ENCODE data around the gene KDM4C. TPM values are rescaled to one million over a fixed set of nuclear protein-coding genes. Genes with fewer than 3 reads are reported as not detected.

The KDM4C gene
- total RNA-seq, 1 donor from 2014 or later, result 16.5 TPM

DNA sequence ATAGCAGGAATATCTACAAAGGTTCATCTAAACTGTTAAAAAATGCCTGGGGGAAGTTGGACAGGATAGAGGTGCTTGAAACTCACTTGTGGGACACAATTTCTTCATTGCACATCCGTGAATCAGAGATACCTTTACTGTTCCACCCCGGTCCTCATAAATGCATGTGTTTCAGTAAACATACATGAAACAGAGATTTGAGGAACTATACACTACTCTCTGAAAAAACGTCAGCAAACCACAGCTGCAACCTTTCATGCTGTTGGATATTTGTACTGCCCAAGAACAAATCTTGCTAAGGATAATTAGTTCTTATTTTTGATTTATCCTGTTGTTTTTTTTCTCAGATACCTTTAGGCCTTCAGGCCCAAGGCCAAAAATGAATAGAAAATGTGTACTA is 337.3 kb downstream of the KDM4C start:
- no peak overlapping the region for H3K4me3 ChIP-seq (ENCODE audit: low read depth, low read length)

DNA sequence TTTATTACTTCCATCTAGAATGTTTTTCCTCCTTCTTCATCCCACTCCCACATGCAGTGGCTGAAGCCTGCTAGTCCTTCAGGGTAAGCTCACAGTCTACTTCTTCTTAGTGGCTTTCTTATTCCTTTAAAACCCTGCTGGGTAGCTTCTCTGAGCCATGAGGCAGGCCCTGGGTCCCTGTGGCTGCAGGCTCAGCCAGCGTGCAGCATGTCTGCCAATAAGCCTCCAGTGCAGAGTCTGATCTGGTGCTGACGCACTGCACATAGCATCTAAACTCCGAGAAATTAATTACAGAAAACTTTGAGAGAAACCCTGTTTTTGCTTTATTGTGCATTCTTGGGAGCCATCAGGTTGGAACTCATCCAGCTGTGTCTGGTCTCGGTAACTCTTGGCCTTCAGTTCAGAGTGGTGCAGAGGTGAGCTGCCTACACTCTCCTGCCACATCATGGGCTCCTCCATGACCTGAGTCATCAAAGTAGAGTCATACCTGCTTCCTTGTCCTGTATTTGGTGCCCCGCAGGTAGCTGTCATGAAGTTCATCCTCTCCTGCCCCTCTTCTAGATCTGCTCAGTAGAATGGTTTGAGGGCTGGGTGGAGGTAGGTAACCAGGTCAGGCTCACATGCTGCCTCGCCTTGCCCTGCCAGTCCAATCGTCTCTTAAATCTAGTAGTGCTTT is 339.4 kb downstream of the KDM4C start:
- no peak for DNase-seq (ENCODE audit: low read depth)
- no peak overlapping the region for H3K4me3 ChIP-seq (ENCODE audit: low read depth, low read length)
- TF ChIP-seq, protein P1, sequence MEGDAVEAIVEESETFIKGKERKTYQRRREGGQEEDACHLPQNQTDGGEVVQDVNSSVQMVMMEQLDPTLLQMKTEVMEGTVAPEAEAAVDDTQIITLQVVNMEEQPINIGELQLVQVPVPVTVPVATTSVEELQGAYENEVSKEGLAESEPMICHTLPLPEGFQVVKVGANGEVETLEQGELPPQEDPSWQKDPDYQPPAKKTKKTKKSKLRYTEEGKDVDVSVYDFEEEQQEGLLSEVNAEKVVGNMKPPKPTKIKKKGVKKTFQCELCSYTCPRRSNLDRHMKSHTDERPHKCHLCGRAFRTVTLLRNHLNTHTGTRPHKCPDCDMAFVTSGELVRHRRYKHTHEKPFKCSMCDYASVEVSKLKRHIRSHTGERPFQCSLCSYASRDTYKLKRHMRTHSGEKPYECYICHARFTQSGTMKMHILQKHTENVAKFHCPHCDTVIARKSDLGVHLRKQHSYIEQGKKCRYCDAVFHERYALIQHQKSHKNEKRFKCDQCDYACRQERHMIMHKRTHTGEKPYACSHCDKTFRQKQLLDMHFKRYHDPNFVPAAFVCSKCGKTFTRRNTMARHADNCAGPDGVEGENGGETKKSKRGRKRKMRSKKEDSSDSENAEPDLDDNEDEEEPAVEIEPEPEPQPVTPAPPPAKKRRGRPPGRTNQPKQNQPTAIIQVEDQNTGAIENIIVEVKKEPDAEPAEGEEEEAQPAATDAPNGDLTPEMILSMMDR (conservative IDR thresholded peaks at IDR 0.05; ENCODE audit: low read depth, low read length), result no peak

More for the DNA sequence above, 337.3 kb downstream of the KDM4C start:
- DNase-seq (ENCODE audit: low read depth), result no peak
- TF ChIP-seq, protein P1 (conservative IDR thresholded peaks at IDR 0.05; ENCODE audit: low read depth, low read length), result no peak

DNA sequence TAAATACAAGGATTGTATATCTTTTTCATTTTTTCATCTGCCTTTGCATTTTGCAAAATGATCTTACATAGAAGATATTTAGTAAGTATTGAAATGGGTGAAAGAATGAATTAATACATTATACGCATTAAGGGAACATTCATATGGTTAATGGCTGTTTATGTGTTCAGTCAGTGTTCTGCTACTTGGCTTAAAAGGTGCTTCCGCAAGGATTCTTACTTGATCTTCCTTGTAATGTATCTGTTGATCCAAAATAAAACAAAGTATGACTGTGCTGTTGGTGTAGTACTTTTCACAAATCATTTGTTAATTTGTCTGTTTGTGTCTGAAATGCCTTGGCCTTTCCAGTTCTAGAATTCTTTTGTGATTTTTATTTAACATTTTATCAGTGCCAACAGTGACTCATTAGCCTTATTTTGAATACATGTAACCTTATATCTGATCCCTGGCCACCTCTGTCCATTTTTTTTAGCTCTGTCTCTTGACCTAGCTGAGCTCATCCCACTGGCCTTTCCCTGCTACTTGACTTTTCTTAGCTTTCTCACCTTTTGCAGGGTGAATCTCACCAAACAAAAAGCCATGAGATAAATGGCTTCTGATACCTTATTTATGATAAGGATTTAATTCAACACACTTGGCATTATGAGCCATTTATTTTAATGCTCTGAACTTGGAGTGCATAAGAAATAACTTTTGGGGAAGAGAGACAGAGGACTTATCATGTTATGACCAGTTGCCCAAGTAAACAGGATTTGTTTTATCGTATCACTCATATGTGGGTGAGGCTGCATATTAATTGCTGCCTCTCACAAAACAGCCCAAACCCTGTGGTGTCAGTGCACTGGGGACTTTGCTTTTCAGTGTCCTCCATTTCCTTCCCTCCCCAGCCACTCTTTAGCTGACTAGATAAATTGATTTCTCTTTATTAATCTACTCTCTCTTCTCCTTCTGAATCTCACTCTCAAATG is 340.3 kb downstream of the KDM4C start:
- no peak overlapping the region for H3K4me3 ChIP-seq (ENCODE audit: low read depth, low read length)
- TF ChIP-seq, protein P1 (conservative IDR thresholded peaks at IDR 0.05; ENCODE audit: low read depth, low read length), result no peak
- no peak for DNase-seq (ENCODE audit: low read depth)

DNA sequence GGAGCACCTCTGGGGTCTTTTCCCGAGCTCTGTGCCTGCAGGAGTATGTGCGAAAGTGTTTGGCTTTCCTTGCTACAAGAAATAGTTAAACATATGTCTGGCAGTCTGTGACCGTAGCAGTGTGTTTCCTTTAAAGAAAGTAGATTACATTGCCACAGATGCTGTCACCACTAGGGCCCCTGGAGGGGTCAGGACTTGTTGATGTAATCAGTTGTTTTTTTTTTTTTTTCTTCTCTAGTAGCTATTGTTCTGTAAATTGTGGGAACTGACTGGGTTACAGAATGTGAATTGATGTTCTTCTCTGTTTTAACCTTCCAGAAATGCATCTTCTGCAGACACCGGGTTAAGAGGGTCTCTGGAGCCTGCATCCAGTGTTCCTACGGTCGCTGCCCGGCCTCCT is 345.6 kb downstream of the KDM4C start:
- no peak for DNase-seq (ENCODE audit: low read depth)
- H3K4me3 ChIP-seq (ENCODE audit: low read depth, low read length), result no peak overlapping the region
- TF ChIP-seq, protein P1 (conservative IDR thresholded peaks at IDR 0.05; ENCODE audit: low read depth, low read length), result no peak

DNA sequence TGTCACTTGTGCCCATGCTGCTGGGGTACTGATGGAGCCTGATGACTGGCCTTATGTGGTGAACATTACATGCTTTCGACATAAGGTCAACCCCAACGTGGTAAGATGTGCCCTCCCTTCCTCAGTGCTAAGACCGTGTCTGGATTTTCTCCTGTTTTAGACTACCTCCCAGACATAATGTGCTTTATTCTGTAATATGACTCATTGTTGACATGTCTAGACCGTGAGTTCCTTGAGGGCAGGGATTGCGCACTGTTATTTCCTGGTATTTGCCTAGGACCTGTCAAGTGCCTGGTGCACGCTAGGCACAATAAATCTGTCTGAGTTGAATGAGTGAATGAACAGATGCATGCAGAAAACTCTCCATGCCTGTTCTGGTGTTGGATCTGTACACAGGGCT is 346.0 kb downstream of the KDM4C start:
- TF ChIP-seq, protein P1 (conservative IDR thresholded peaks at IDR 0.05; ENCODE audit: low read depth, low read length), result no peak
- DNase-seq (ENCODE audit: low read depth), result no peak
- no peak overlapping the region for H3K4me3 ChIP-seq (ENCODE audit: low read depth, low read length)

DNA sequence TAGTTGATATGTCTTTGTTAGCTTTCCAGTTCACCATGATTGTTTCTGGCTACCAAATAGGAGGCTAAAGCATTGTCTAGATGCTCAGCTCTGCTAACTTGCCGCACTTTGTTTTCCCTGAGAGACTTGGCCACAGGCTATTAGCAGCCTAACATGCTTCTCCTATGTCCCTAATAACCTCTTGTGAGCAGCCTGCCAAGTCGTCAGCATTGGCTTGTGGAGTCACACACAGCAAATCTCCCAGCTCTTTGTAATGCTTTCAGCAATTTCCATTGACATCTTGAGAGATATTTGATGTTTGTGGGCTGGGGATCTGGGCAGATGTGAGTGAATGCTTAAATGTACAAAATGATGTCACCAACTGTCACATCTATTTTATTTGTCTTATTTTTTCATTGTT is 346.9 kb downstream of the KDM4C start:
- H3K4me3 ChIP-seq (ENCODE audit: low read depth, low read length), result no peak overlapping the region
- TF ChIP-seq, protein P1 (conservative IDR thresholded peaks at IDR 0.05; ENCODE audit: low read depth, low read length), result no peak
- no peak for DNase-seq (ENCODE audit: low read depth)
